Activated naive CD4-positive, alpha-beta T cell treated with anti-CD3 and anti-CD28 coated beads, Interleukin-2, amount 50 U/mL, for 24 hours (primary cell): ENCODE measurements around the gene SYNDIG1.

Source experiments
- H3K27ac Mint-ChIP-seq: one replicate; pipeline ENCODE4 v1.8.0; 2021; ENCODE audit warnings: mild to moderate bottlenecking, mixed read lengths
- H3K27me3 Mint-ChIP-seq: one replicate; pipeline ENCODE4 v1.8.0; 2021; ENCODE audit warnings: mixed read lengths
- H3K36me3 Mint-ChIP-seq: one replicate; pipeline ENCODE4 v1.8.0; 2021; ENCODE audit warnings: mixed read lengths
- H3K4me1 Mint-ChIP-seq: one replicate; pipeline ENCODE4 v1.8.0; 2021; ENCODE audit warnings: mixed read lengths
- H3K4me3 Mint-ChIP-seq: one replicate; pipeline ENCODE4 v1.8.0; 2021; ENCODE audit warnings: mild to moderate bottlenecking, mixed read lengths
- H3K9me3 Mint-ChIP-seq: one replicate; pipeline ENCODE4 v1.8.0; 2021; ENCODE audit warnings: mixed read lengths

Gene SYNDIG1

GRCh38 chr20:24583169-24583792 is 113.9 kb downstream of the SYNDIG1 start:
- no peak overlapping the region for H3K27ac Mint-ChIP-seq
- no peak overlapping the region for H3K4me3 Mint-ChIP-seq
- no peaks in the 10 kb centered on the region for H3K4me1 Mint-ChIP-seq
- no peaks in the 10 kb centered on the region for H3K27me3 Mint-ChIP-seq
- no peaks in the 10 kb centered on the region for H3K9me3 Mint-ChIP-seq
- H3K36me3 Mint-ChIP-seq, result no peaks in the 10 kb centered on the region

- Mint-ChIP-seq H3K4me1 (no peaks in the 10 kb centered on the region), H3K9me3 (no peaks in the 10 kb centered on the region), H3K27ac (no peak overlapping the region), H3K4me3 (no peak overlapping the region), H3K36me3 (no peaks in the 10 kb centered on the region), H3K27me3 (no peaks in the 10 kb centered on the region)
Observed at GRCh38 chr20:24584078-24584477, 114.6 kb downstream of the SYNDIG1 start.

- H3K4me1 Mint-ChIP-seq, result no peaks in the 10 kb centered on the region
Observed at GRCh38 chr20:24584538-24585356, 115.3 kb downstream of the SYNDIG1 start.

GRCh38 chr20:24585796-24586522 is 116.5 kb downstream of the SYNDIG1 start:
- H3K27ac Mint-ChIP-seq, result no peak overlapping the region
- H3K9me3 Mint-ChIP-seq, result no peaks in the 10 kb centered on the region
- H3K36me3 Mint-ChIP-seq, result no peaks in the 10 kb centered on the region
- no peaks in the 10 kb centered on the region for H3K4me1 Mint-ChIP-seq
- H3K27me3 Mint-ChIP-seq, result no peaks in the 10 kb centered on the region
- H3K4me3 Mint-ChIP-seq, result no peak overlapping the region

More at GRCh38 chr20:24584538-24585356, 115.3 kb downstream of the SYNDIG1 start:
- Mint-ChIP-seq H3K4me3 (no peak overlapping the region), H3K27me3 (no peaks in the 10 kb centered on the region), H3K27ac (no peak overlapping the region), H3K36me3 (no peaks in the 10 kb centered on the region), H3K9me3 (no peaks in the 10 kb centered on the region)

- Mint-ChIP-seq H3K4me1 (no peaks in the 10 kb centered on the region), H3K27me3 (no peaks in the 10 kb centered on the region), H3K36me3 (no peaks in the 10 kb centered on the region)
Observed at GRCh38 chr20:24586523-24586840, 117.1 kb downstream of the SYNDIG1 start.

GRCh38 chr20:24587384-24588046 is 118.1 kb downstream of the SYNDIG1 start:
- no peak overlapping the region for H3K27ac Mint-ChIP-seq
- no peaks in the 10 kb centered on the region for H3K27me3 Mint-ChIP-seq
- no peaks in the 10 kb centered on the region for H3K36me3 Mint-ChIP-seq
- no peaks in the 10 kb centered on the region for H3K4me1 Mint-ChIP-seq
- H3K4me3 Mint-ChIP-seq, result no peak overlapping the region
- H3K9me3 Mint-ChIP-seq, result no peaks in the 10 kb centered on the region

More at GRCh38 chr20:24586523-24586840, 117.1 kb downstream of the SYNDIG1 start:
- no peak overlapping the region for H3K4me3 Mint-ChIP-seq
- no peak overlapping the region for H3K27ac Mint-ChIP-seq
- no peaks in the 10 kb centered on the region for H3K9me3 Mint-ChIP-seq

- H3K36me3 Mint-ChIP-seq, result no peaks in the 10 kb centered on the region
- no peak overlapping the region for H3K4me3 Mint-ChIP-seq
- H3K9me3 Mint-ChIP-seq, result no peaks in the 10 kb centered on the region
- H3K27ac Mint-ChIP-seq, result no peak overlapping the region
- H3K27me3 Mint-ChIP-seq, result no peaks in the 10 kb centered on the region
- H3K4me1 Mint-ChIP-seq, result no peaks in the 10 kb centered on the region
Observed at GRCh38 chr20:24588047-24588635, 118.7 kb downstream of the SYNDIG1 start.

- H3K36me3 Mint-ChIP-seq, result no peaks in the 10 kb centered on the region
- H3K27ac Mint-ChIP-seq, result no peak overlapping the region
- no peaks in the 10 kb centered on the region for H3K4me1 Mint-ChIP-seq
- no peaks in the 10 kb centered on the region for H3K27me3 Mint-ChIP-seq
- no peak overlapping the region for H3K4me3 Mint-ChIP-seq
- no peaks in the 10 kb centered on the region for H3K9me3 Mint-ChIP-seq
Observed at GRCh38 chr20:24588725-24589340, 119.4 kb downstream of the SYNDIG1 start.

GRCh38 chr20:24589381-24589780 is 120.0 kb downstream of the SYNDIG1 start:
- Mint-ChIP-seq H3K4me1 (no peaks in the 10 kb centered on the region), H3K4me3 (no peak overlapping the region), H3K27me3 (no peaks in the 10 kb centered on the region), H3K36me3 (no peaks in the 10 kb centered on the region), H3K27ac (no peak overlapping the region), H3K9me3 (no peaks in the 10 kb centered on the region)

- no peaks in the 10 kb centered on the region for H3K4me1 Mint-ChIP-seq
- H3K27ac Mint-ChIP-seq, result no peak overlapping the region
- no peaks in the 10 kb centered on the region for H3K27me3 Mint-ChIP-seq
- no peaks in the 10 kb centered on the region for H3K9me3 Mint-ChIP-seq
- H3K36me3 Mint-ChIP-seq, result no peaks in the 10 kb centered on the region
- no peak overlapping the region for H3K4me3 Mint-ChIP-seq
Observed at GRCh38 chr20:24589815-24590177, 120.4 kb downstream of the SYNDIG1 start.

- no peaks in the 10 kb centered on the region for H3K9me3 Mint-ChIP-seq
- H3K4me1 Mint-ChIP-seq, result no peaks in the 10 kb centered on the region
- no peak overlapping the region for H3K27ac Mint-ChIP-seq
- no peaks in the 10 kb centered on the region for H3K27me3 Mint-ChIP-seq
- H3K36me3 Mint-ChIP-seq, result no peaks in the 10 kb centered on the region
- no peak overlapping the region for H3K4me3 Mint-ChIP-seq
Observed at GRCh38 chr20:24590178-24590982, 121.0 kb downstream of the SYNDIG1 start.

- Mint-ChIP-seq H3K27ac (no peak overlapping the region), H3K27me3 (peaks cover 7% of the 10 kb centered on the region), H3K4me3 (no peak overlapping the region), H3K9me3 (peaks cover 15% of the 10 kb centered on the region), H3K36me3 (peaks cover 3% of the 10 kb centered on the region), H3K4me1 (no peaks in the 10 kb centered on the region)
Observed at GRCh38 chr20:24597051-24597450, 127.6 kb downstream of the SYNDIG1 start.

GRCh38 chr20:24598346-24598745 is 128.9 kb downstream of the SYNDIG1 start:
- peaks cover 7% of the 10 kb centered on the region for H3K27me3 Mint-ChIP-seq
- no peak overlapping the region for H3K4me3 Mint-ChIP-seq
- no peaks in the 10 kb centered on the region for H3K4me1 Mint-ChIP-seq
- peaks cover 20% of the 10 kb centered on the region for H3K9me3 Mint-ChIP-seq
- peaks cover 3% of the 10 kb centered on the region for H3K36me3 Mint-ChIP-seq
- H3K27ac Mint-ChIP-seq, result no peak overlapping the region

GRCh38 chr20:24598996-24599395 is 129.6 kb downstream of the SYNDIG1 start:
- Mint-ChIP-seq H3K36me3 (peaks cover 3% of the 10 kb centered on the region), H3K4me1 (no peaks in the 10 kb centered on the region), H3K27me3 (peaks cover 9% of the 10 kb centered on the region), H3K4me3 (no peak overlapping the region), H3K9me3 (peaks cover 20% of the 10 kb centered on the region), H3K27ac (no peak overlapping the region)
